Esophagus muscularis mucosa (tissue), 4 donors: ENCODE results near the gene NOL8. TPM values are rescaled to one million over a fixed set of nuclear protein-coding genes. Genes with fewer than 3 reads are reported as not detected.
A peak's percentile ranks its signal among the peaks of the same experiment; 100 is the strongest.

ENCODE experiments used
- DNase-seq: peaks from one replicate; pipeline ENCODE4 v3.0.0-alpha.2; 2017; ENCODE audit errors: extremely low spot score
- H3K27ac ChIP-seq, 4 donors: fragments of 200-600 bp; sonication (generic); replicated peaks in 1 of 4; 1 replicate in 3 of 4; 2 replicates in 1 of 4; pipeline ENCODE4 v1.5.1; 2016 to 2019; ENCODE audit warnings: mild to moderate bottlenecking in 1 of 4
- H3K27me3 ChIP-seq, 4 donors: fragments of 200-600 bp; sonication (generic); one replicate each; pipeline versions ENCODE4 v1.5.1 to v1.6.0; 2016 to 2019
- H3K36me3 ChIP-seq, 4 donors: fragments of 200-600 bp; sonication (generic); one replicate each; pipeline ENCODE4 v1.5.1; 2016 to 2019
- H3K4me1 ChIP-seq, 4 donors: fragments of 200-600 bp; sonication (generic); one replicate each; pipeline ENCODE4 v1.5.1; 2016 to 2019
- H3K4me3 ChIP-seq, 4 donors: fragments of 200-600 bp; sonication (generic); 1 replicate in 2 of 4; 2 replicates in 2 of 4; pipeline ENCODE4 v1.5.1; 2016 to 2019; ENCODE audit warnings: mild to moderate bottlenecking in 4 of 4, moderate library complexity in 1 of 4
- H3K9me3 ChIP-seq, 4 donors: fragments of 200-600 bp; sonication (generic); 1 replicate in 3 of 4; 2 replicates in 1 of 4; pipeline ENCODE4 v1.5.1; 2016 to 2019
- EP300 ChIP-seq: sonication (generic); formaldehyde crosslinking; IDR thresholded peaks from one replicate; pipeline ENCODE4 v1.6.1; 2017; ENCODE audit warnings: antibody characterized with exemption
- POLR2A ChIP-seq: fragments of 450-650 bp; IDR thresholded peaks from one replicate; pipeline ENCODE4 v1.6.1; 2017; ENCODE audit warnings: antibody characterized with exemption, moderate library complexity, mild to moderate bottlenecking, low read depth
- POLR2AphosphoS5 ChIP-seq, 2 donors: sonication (generic); formaldehyde crosslinking; IDR thresholded peaks; one replicate each; pipeline ENCODE4 v1.6.1; 2017; ENCODE audit warnings: antibody characterized with exemption in 2 of 2
- WGBS: methylation state at CpG from one replicate; pipeline ENCODE4 v1.1.5; 2018; 5-methylcytosine and 5-hydroxymethylcytosine counted together
- intact Hi-C: fragments of 100-400 bp; cut with DNase I; formaldehyde crosslinking; loops from one replicate; pipeline ENCODE4 v1.15.1; 2023
- total RNA-seq, 4 donors: library from RNA; depleted of rRNA; stranded (reverse); fragments of >200 nt; gene quantifications; one replicate each; pipeline versions ENCODE4 v1.1.0 to v1.2.1, GENCODE V29; 2016
- TF ChIP-seq, protein P1 (sequence below), 3 experiments: fragments of 200-600 bp in 2 of 3; fragments of 450-650 bp in 1 of 3; sonication (generic) in 2 of 3; IDR thresholded peaks; one replicate each; pipeline ENCODE4 v1.5.1; 2017 to 2019; ENCODE audit warnings: antibody characterized with exemption in 3 of 3, mild to moderate bottlenecking in 2 of 3, moderate library complexity in 1 of 3

NOL8 gene
- total RNA-seq: 10 to 100 TPM; 17.1 to 28.2 (median 22.5) TPM

GRCh38 chr9:92325269-92325990 lies at the start of gene NOL8, which contains the start of gene CENPP:
TSS of gene NOL8 (minus strand) at chr9:92325350. CDS start at chr9:92324161, 1,189 bp downstream.
TSS of gene CENPP (plus strand) at chr9:92325953.
- TF ChIP-seq, protein P1, sequence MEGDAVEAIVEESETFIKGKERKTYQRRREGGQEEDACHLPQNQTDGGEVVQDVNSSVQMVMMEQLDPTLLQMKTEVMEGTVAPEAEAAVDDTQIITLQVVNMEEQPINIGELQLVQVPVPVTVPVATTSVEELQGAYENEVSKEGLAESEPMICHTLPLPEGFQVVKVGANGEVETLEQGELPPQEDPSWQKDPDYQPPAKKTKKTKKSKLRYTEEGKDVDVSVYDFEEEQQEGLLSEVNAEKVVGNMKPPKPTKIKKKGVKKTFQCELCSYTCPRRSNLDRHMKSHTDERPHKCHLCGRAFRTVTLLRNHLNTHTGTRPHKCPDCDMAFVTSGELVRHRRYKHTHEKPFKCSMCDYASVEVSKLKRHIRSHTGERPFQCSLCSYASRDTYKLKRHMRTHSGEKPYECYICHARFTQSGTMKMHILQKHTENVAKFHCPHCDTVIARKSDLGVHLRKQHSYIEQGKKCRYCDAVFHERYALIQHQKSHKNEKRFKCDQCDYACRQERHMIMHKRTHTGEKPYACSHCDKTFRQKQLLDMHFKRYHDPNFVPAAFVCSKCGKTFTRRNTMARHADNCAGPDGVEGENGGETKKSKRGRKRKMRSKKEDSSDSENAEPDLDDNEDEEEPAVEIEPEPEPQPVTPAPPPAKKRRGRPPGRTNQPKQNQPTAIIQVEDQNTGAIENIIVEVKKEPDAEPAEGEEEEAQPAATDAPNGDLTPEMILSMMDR (IDR thresholded peaks at IDR 0.05): no peak
- TF ChIP-seq POLR2A (no peak), EP300 (no peak), POLR2AphosphoS5 (IDR thresholded peaks at IDR 0.05) (peak; percentile 64 to 71)
- H3K36me3 ChIP-seq: peaks cover 14 to 28% (median 19%) of the 10 kb centered on the region in 4 donors

DNA sequence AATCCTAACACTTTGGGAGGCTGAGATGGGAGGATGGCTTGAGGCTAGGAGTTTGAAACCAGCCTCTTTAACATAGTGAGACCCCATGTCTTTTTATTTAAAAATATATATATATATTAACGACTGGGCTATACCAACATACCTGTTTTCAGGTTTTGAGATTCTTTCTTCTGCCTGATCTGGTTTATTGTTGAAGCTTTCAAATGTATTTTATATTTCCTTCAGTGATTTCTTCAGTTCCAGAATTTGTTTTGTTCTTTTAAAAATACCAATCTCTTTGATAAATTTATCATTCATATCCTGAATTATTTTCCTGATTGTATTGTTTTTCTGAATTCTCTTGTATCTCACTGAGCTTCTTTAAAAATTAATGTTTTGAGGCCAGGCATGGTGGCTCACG lies 48.0 kb upstream of the NOL8 start:
- Histone ChIP-seq H3K4me1 (no peaks in the 10 kb centered on the region), H3K4me3 (no peak overlapping the region), H3K9me3 (peaks cover 0 to 7% (median 3%) of the 10 kb centered on the region in 4 donors), H3K27me3 (no peaks in the 10 kb centered on the region), H3K27ac (no peak overlapping the region), H3K36me3 (no peaks in the 10 kb centered on the region)
- WGBS: 92% methylated on average over 2 of the region's 2 CpGs
- intact Hi-C loops: no loop called here
- no peak for TF ChIP-seq EP300
- TF ChIP-seq, protein P1 (IDR thresholded peaks at IDR 0.05): no peak
- no peak for TF ChIP-seq POLR2AphosphoS5 (IDR thresholded peaks at IDR 0.05)
- no peak for TF ChIP-seq POLR2A
- DNase-seq: no peak

More at GRCh38 chr9:92325269-92325990, at the start of gene NOL8, which contains the start of gene CENPP:
- H3K4me3 ChIP-seq: peak within 1 kb of the TSS; percentile 72 to 88 (median 82)
- peak; percentile 95 for DNase-seq
- H3K9me3 ChIP-seq: no peaks in the 10 kb centered on the region
- H3K4me1 ChIP-seq: peaks cover 15 to 24% (median 21%) of the 10 kb centered on the region in 4 donors
- peak within 1 kb of the TSS; percentile 88 to 96 (median 93) for H3K27ac ChIP-seq
- intact Hi-C loops: loop anchor here (5.0 kb wide), 1 partner anchor 312 kb away; no protein-coding TSS in a partner anchor
- WGBS: under 1% methylated on average over 52 of the region's 55 CpGs
- H3K27me3 ChIP-seq: no peaks in the 10 kb centered on the region

DNA sequence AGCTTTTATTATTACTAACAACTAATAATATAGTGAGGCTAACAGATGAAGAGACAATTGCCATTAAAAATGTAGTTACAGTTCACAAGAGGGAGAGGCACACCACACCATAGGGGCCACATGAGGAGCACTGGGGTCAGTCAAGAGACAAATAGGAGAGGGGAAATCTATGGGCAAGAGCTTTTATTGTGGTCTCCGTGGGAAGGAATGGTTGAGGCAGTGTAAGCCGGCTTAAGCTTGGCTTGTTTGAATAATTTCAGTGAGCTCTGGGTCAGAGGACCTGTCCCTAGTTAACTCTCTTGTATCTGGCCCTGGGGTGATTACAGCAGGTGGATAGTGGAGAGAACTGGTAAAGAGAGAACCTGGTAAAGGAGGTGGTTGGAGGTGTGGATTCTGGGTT lies 43.9 kb upstream of the NOL8 start:
- peaks cover 0 to 7% (median 3%) of the 10 kb centered on the region in 4 donors for H3K9me3 ChIP-seq
- H3K27me3 ChIP-seq: no peaks in the 10 kb centered on the region
- H3K4me3 ChIP-seq: no peak overlapping the region
- TF ChIP-seq POLR2A: no peak
- no peak for TF ChIP-seq EP300
- TF ChIP-seq POLR2AphosphoS5 (IDR thresholded peaks at IDR 0.05): no peak
- intact Hi-C loops: no loop called here
- no peak for DNase-seq
- peak overlapping the region in 1 of 4 donors; percentile 14 for H3K27ac ChIP-seq
- H3K4me1 ChIP-seq: no peaks in the 10 kb centered on the region
- WGBS: 66% methylated on average over 2 of the region's 2 CpGs
- H3K36me3 ChIP-seq: peaks cover 0 to 5% (median 0%) of the 10 kb centered on the region in 4 donors

- no peak overlapping the region for H3K27ac ChIP-seq
- H3K4me3 ChIP-seq: no peak overlapping the region
- intact Hi-C loops: no loop called here
- H3K9me3 ChIP-seq: peaks cover 0 to 11% (median 8%) of the 10 kb centered on the region in 4 donors
- H3K4me1 ChIP-seq: peaks cover 0 to 9% (median 8%) of the 10 kb centered on the region in 4 donors
- no peak for DNase-seq
- H3K36me3 ChIP-seq: peaks cover 0 to 3% (median 0%) of the 10 kb centered on the region in 4 donors
- no peak for TF ChIP-seq EP300
- TF ChIP-seq POLR2AphosphoS5 (IDR thresholded peaks at IDR 0.05): no peak
- 59% methylated on average over 3 of the region's 3 CpGs for WGBS
- no peaks in the 10 kb centered on the region for H3K27me3 ChIP-seq
Observed at GRCh38 chr9:92360083-92360482, 34.9 kb upstream of the NOL8 start.

GRCh38 chr9:92359394-92359995 lies 34.3 kb upstream of the NOL8 start:
- no peaks in the 10 kb centered on the region for H3K27me3 ChIP-seq
- H3K4me3 ChIP-seq: no peak overlapping the region
- no peak for TF ChIP-seq POLR2A
- TF ChIP-seq, protein P1 (IDR thresholded peaks at IDR 0.05): no peak
- TF ChIP-seq POLR2AphosphoS5 (IDR thresholded peaks at IDR 0.05): no peak
- TF ChIP-seq EP300: no peak
- intact Hi-C loops: no loop called here
- WGBS: 23% methylated on average over 2 of the region's 2 CpGs
- no peak overlapping the region for H3K27ac ChIP-seq
- no peak for DNase-seq
- peaks cover 0 to 15% (median 12%) of the 10 kb centered on the region in 4 donors for H3K9me3 ChIP-seq
- H3K36me3 ChIP-seq: peaks cover 0 to 3% (median 0%) of the 10 kb centered on the region in 4 donors
- peaks cover 0 to 9% (median 8%) of the 10 kb centered on the region in 4 donors for H3K4me1 ChIP-seq
